Astrocyte (in vitro differentiated cells and primary cell): ENCODE measurements around the gene PITPNM2. TPM values are rescaled to one million over a fixed set of nuclear protein-coding genes. Genes with fewer than 3 reads are reported as not detected.

Experiments
- DNase-seq: peaks from one replicate; pipeline ENCODE4 v3.0.0-alpha.2; 2010; ENCODE audit warnings: low read depth
- FAIRE-seq: peaks from 2 replicates; lab custom pipeline; 2011; peaks lifted over from hg19 to GRCh38; lab: Jason Lieb, UNC
- H2AFZ ChIP-seq: 2 replicates; pipeline ENCODE4 v1.6.0; 2012; ENCODE audit warnings: low read depth, low read length, inconsistent platforms
- H3K27ac ChIP-seq: 2 replicates; pipeline ENCODE4 v1.5.1; 2011; ENCODE audit warnings: low read depth, low read length, inconsistent platforms
- H3K27me3 ChIP-seq: 2 replicates; pipeline ENCODE4 v1.6.0; 2011; ENCODE audit warnings: low read length, inconsistent platforms; ENCODE audit not compliant: insufficient read depth
- H3K36me3 ChIP-seq: 2 replicates; pipeline ENCODE4 v1.5.1; 2011; ENCODE audit warnings: low read length, inconsistent platforms; ENCODE audit not compliant: insufficient read depth
- H3K4me1 ChIP-seq: 2 replicates; pipeline ENCODE4 v1.5.1; 2011; ENCODE audit warnings: low read length, inconsistent platforms; ENCODE audit not compliant: insufficient read depth
- H3K4me2 ChIP-seq: 2 replicates; pipeline ENCODE4 v1.6.0; 2012; ENCODE audit warnings: low read length, inconsistent platforms
- H3K4me3 ChIP-seq: 2 replicates; pipeline ENCODE4 v1.5.1; 2011; ENCODE audit warnings: low read depth, mild to moderate bottlenecking, low read length, inconsistent platforms; ENCODE audit not compliant: insufficient read depth
- H3K79me2 ChIP-seq: 2 replicates; pipeline ENCODE4 v1.6.0; 2012; ENCODE audit warnings: mild to moderate bottlenecking, low read length, inconsistent platforms; ENCODE audit not compliant: insufficient read depth
- H3K9ac ChIP-seq: 2 replicates; pipeline ENCODE4 v1.6.0; 2012; ENCODE audit warnings: mild to moderate bottlenecking, low read length, inconsistent platforms
- H3K9me3 ChIP-seq: 2 replicates; pipeline ENCODE4 v1.5.1; 2012; ENCODE audit warnings: low read depth, mild to moderate bottlenecking, low read length, inconsistent platforms; ENCODE audit not compliant: insufficient read depth
- H4K20me1 ChIP-seq: 2 replicates; pipeline ENCODE4 v1.6.0; 2012; ENCODE audit warnings: low read length, inconsistent platforms; ENCODE audit not compliant: insufficient read depth
- H3K27ac Mint-ChIP-seq: one replicate; pipeline ENCODE4 v1.8.0; 2021; ENCODE audit warnings: mild to moderate bottlenecking, mixed read lengths; ENCODE audit not compliant: unreplicated experiment
- H3K27me3 Mint-ChIP-seq: one replicate; pipeline ENCODE4 v1.8.0; 2021; ENCODE audit warnings: low read depth, mixed read lengths; ENCODE audit not compliant: unreplicated experiment
- H3K36me3 Mint-ChIP-seq: one replicate; pipeline ENCODE4 v1.8.0; 2021; ENCODE audit warnings: low read depth, mixed read lengths; ENCODE audit not compliant: unreplicated experiment
- H3K4me1 Mint-ChIP-seq: one replicate; pipeline ENCODE4 v1.8.0; 2021; ENCODE audit warnings: low read depth, mixed read lengths; ENCODE audit not compliant: unreplicated experiment
- H3K4me3 Mint-ChIP-seq: one replicate; pipeline ENCODE4 v1.8.0; 2021; ENCODE audit warnings: mild to moderate bottlenecking, moderate library complexity, mixed read lengths; ENCODE audit not compliant: unreplicated experiment
- H3K9me3 Mint-ChIP-seq: one replicate; pipeline ENCODE4 v1.8.0; 2021; ENCODE audit warnings: mild to moderate bottlenecking, mixed read lengths; ENCODE audit not compliant: unreplicated experiment
- EZH2 ChIP-seq: IDR thresholded peaks from 2 replicates; pipeline ENCODE4 v1.6.1; 2012; ENCODE audit warnings: mild to moderate bottlenecking, low read length, inconsistent platforms; ENCODE audit not compliant: insufficient read depth
- total RNA-seq: library from RNA; stranded (reverse); gene quantifications from 2 replicates; pipeline ENCODE4 v1.2.1, GENCODE V29; 2021
- TF ChIP-seq, protein P1 (sequence below): IDR thresholded peaks from 2 replicates; pipeline ENCODE4 v1.5.1; 2011; ENCODE audit warnings: low read depth, mild to moderate bottlenecking, inconsistent platforms, low read length, moderate library complexity; ENCODE audit not compliant: insufficient read depth

Gene PITPNM2
- total RNA-seq, 1 donor from 2014 or later = 13.2 TPM

GRCh38 chr12:123140676-123141614 is 9.9 kb downstream of the PITPNM2 start:
- H3K27ac ChIP-seq = peak overlapping the region; percentile 51
- H3K27ac Mint-ChIP-seq = peak overlapping the region; percentile 81
- H2AFZ ChIP-seq = no peak overlapping the region
- H3K4me3 ChIP-seq = no peak overlapping the region
- peak overlapping the region; percentile 57 for H3K4me3 Mint-ChIP-seq
- H3K9me3 ChIP-seq = no peaks in the 10 kb centered on the region
- peaks cover 14% of the 10 kb centered on the region for H4K20me1 ChIP-seq
- H3K9me3 Mint-ChIP-seq = peaks cover 4% of the 10 kb centered on the region
- peaks cover 10% of the 10 kb centered on the region for H3K36me3 Mint-ChIP-seq
- H3K9ac ChIP-seq = peak overlapping the region; percentile 33
- no peak for FAIRE-seq
- H3K4me2 ChIP-seq = peak overlapping the region; percentile 70
- peaks cover 41% of the 10 kb centered on the region for H3K4me1 Mint-ChIP-seq
- no peaks in the 10 kb centered on the region for H3K36me3 ChIP-seq
- H3K27me3 ChIP-seq = no peaks in the 10 kb centered on the region
- H3K79me2 ChIP-seq = peaks cover 21% of the 10 kb centered on the region
- TF ChIP-seq, protein P1, sequence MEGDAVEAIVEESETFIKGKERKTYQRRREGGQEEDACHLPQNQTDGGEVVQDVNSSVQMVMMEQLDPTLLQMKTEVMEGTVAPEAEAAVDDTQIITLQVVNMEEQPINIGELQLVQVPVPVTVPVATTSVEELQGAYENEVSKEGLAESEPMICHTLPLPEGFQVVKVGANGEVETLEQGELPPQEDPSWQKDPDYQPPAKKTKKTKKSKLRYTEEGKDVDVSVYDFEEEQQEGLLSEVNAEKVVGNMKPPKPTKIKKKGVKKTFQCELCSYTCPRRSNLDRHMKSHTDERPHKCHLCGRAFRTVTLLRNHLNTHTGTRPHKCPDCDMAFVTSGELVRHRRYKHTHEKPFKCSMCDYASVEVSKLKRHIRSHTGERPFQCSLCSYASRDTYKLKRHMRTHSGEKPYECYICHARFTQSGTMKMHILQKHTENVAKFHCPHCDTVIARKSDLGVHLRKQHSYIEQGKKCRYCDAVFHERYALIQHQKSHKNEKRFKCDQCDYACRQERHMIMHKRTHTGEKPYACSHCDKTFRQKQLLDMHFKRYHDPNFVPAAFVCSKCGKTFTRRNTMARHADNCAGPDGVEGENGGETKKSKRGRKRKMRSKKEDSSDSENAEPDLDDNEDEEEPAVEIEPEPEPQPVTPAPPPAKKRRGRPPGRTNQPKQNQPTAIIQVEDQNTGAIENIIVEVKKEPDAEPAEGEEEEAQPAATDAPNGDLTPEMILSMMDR = no peak
- TF ChIP-seq EZH2 = no peak
- no peak for DNase-seq
- H3K4me1 ChIP-seq = peaks cover 38% of the 10 kb centered on the region
- no peaks in the 10 kb centered on the region for H3K27me3 Mint-ChIP-seq

DNA sequence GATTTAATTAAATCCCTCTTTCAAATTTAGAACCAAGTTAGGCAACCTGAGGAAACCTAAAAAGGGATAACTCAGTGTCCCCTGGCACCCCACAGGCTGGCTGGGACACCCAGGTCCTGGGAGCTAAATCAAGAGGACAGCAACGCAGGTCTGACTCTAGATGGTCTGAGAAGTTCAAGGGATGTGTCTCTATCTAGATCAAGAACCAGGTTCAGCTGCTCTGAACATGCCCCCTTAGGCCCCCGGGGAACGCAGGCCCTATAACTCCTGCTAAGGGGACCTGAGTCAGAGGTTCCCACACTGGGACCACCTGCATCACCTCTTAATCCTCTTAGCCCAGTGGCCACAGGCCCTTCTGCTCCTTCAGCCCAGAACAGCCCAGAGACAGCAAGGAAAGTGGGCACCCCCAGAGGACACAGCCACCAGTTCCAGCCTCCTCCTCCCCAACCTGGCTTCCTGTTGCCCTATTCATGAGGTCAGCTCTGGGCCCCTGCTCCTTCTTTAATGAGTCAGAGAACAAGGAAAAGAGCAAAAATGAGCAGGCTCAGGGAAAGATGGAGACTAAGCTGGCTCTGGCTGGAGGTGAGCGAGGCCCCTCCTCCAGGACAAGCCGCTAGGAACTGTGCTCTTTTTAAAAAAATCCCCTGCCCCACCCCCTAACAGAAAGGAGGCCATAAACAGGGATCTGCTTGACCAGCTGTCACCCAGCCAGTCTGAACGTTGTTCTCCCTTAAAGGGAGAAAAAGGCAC is 10.8 kb downstream of the PITPNM2 start:
- DNase-seq = peak; percentile 40
- no peak for FAIRE-seq
- H3K9ac ChIP-seq = peak overlapping the region; percentile 33

More for the DNA sequence above, 10.8 kb downstream of the PITPNM2 start:
- Histone ChIP-seq H4K20me1 (peaks cover 14% of the 10 kb centered on the region), H3K79me2 (peaks cover 16% of the 10 kb centered on the region), H3K4me2 (peak overlapping the region; percentile 70), H3K4me3 (no peak overlapping the region), H3K27ac (no peak overlapping the region), H3K36me3 (no peaks in the 10 kb centered on the region), H3K9me3 (no peaks in the 10 kb centered on the region), H3K4me1 (peaks cover 38% of the 10 kb centered on the region), H3K27me3 (no peaks in the 10 kb centered on the region), H2AFZ (no peak overlapping the region)
- Mint-ChIP-seq H3K9me3 (peaks cover 4% of the 10 kb centered on the region), H3K4me3 (peak overlapping the region; percentile 57), H3K27me3 (no peaks in the 10 kb centered on the region), H3K36me3 (peaks cover 5% of the 10 kb centered on the region), H3K27ac (peak overlapping the region; percentile 81), H3K4me1 (peaks cover 41% of the 10 kb centered on the region)
- TF ChIP-seq EZH2 = no peak
- TF ChIP-seq, protein P1 = no peak
